H1 (cell line): Measurements from ENCODE around the gene SYNPO2L. TPM values are rescaled to one million over a fixed set of nuclear protein-coding genes. Genes with fewer than 3 reads are reported as not detected.

Experiments
- CHD7 ChIP-seq: fragments of 300-600 bp; sonication (generic); IDR thresholded peaks from 2 replicates; pipeline ENCODE4 v1.7.1; 2012; ENCODE audit warnings: low read length, moderate library complexity, mild to moderate bottlenecking, inconsistent platforms; ENCODE audit not compliant: insufficient replicate concordance
- MAFK ChIP-seq: IDR thresholded peaks from 2 replicates; pipeline ENCODE4 v1.6.1; 2012; ENCODE audit warnings: low read depth, mild to moderate bottlenecking, improper control_type of control experiment, low read length
- SIRT6 ChIP-seq: IDR thresholded peaks from one replicate; pipeline ENCODE4 v1.7.1; 2012; ENCODE audit warnings: low read length, inconsistent platforms
- polyA plus RNA-seq, 7 experiments: library from polyadenylated mRNA; depleted of rRNA in 3 of 7; stranded (reverse) in 5 of 7; unstranded in 2 of 7; fragments of >200 nt in 5 of 7; fragments of 200-250 nt in 2 of 7; gene quantifications; 1 replicate in 5 of 7; 2 replicates in 1 of 7; 4 replicates in 1 of 7; pipeline versions ENCODE4 v1.2.1 to v1.2.3, GENCODE V29; 2011 to 2013; ENCODE audit warnings: missing spikeins in 2 of 7, mixed read lengths in 2 of 7
- total RNA-seq: library from RNA; stranded (reverse); fragmentation: NEBNext Ultra II Directional; extraction: Animal tissue kit (Norgen Biotek cat#: 25700); gene quantifications from 2 replicates; pipeline ENCODE4 v1.2.1, GENCODE V29; 2021

SYNPO2L gene
- total and polyA plus RNA-seq, 2 of the 8 experiments (the other 6 are each of a cell fraction or from before 2014, with no cell fraction given) = 0.05 to 0.19 TPM

- TF ChIP-seq CHD7 (no peak), MAFK (no peak), SIRT6 (no peak)
Observed at GRCh38 chr10:73601486-73601921, 54.3 kb downstream of the SYNPO2L start (continued).
